Panc1 (cell line): Measurements from ENCODE around the gene ADARB2. TPM values are rescaled to one million over a fixed set of nuclear protein-coding genes. Genes with fewer than 3 reads are reported as not detected.

ENCODE experiments used
- ATAC-seq: fragments of 200-7000 bp; cut with Tn5 transposase; 2 replicates; pipeline ENCODE4 v1.9.1; 2020; ENCODE audit warnings: mild to moderate bottlenecking, moderate library complexity
- BruUV-seq: library from RNA; stranded (reverse); fragments of 400-500 nt; replicated peaks from 2 replicates; lab custom pipeline; 2021; lab: Mats Ljungman, UMichigan
- CTCF ChIA-PET: fragments of 300-600 bp; sonication (Branson Sonifier 250); formaldehyde crosslinking; loops from one replicate; lab custom pipeline; 2022; ENCODE audit warnings: antibody characterized with exemption; lab: Charles Lee
- POLR2A ChIA-PET: fragments of 300-600 bp; sonication (Branson Sonifier 250); formaldehyde crosslinking; loops from one replicate; lab custom pipeline; 2022; ENCODE audit warnings: antibody characterized with exemption; lab: Charles Lee
- DNase-seq: peaks from one replicate; pipeline ENCODE4 v3.0.0-alpha.2; 2010; ENCODE audit warnings: low read depth, low spot score
- H3K27ac ChIP-seq: 2 replicates; pipeline ENCODE4 v1.5.1; 2011; ENCODE audit warnings: mild to moderate bottlenecking, low read length, inconsistent platforms
- H3K27me3 ChIP-seq: fragments of 200-500 bp; sonication (Bioruptor generic); 2 replicates; pipeline ENCODE4 v1.6.0; 2014; ENCODE audit warnings: low read length, inconsistent platforms; ENCODE audit not compliant: control insufficient read depth, insufficient read depth
- H3K36me3 ChIP-seq: fragments of 200-500 bp; sonication (Bioruptor generic); 2 replicates; pipeline ENCODE4 v1.5.1; 2014; ENCODE audit warnings: inconsistent platforms, mild to moderate bottlenecking, low read length, moderate library complexity; ENCODE audit not compliant: control insufficient read depth, insufficient read depth
- H3K4me1 ChIP-seq: 2 replicates; pipeline ENCODE4 v1.5.1; 2011; ENCODE audit warnings: inconsistent platforms, mild to moderate bottlenecking, low read length, moderate library complexity; ENCODE audit not compliant: control insufficient read depth, insufficient read depth
- H3K4me3 ChIP-seq, 2 experiments: 2 replicates each; pipeline ENCODE4 v1.5.1; 2011 to 2012; ENCODE audit warnings: low read depth in 2 of 2, low read length in 2 of 2, mild to moderate bottlenecking in 2 of 2, inconsistent platforms in 1 of 2, moderate library complexity in 1 of 2
- H3K9me3 ChIP-seq: fragments of 200-500 bp; sonication (Bioruptor generic); 2 replicates; pipeline ENCODE4 v1.5.1; 2014; ENCODE audit warnings: low read depth, mild to moderate bottlenecking, inconsistent platforms, low read length, moderate library complexity; ENCODE audit not compliant: control insufficient read depth, insufficient read depth
- POLR2AphosphoS5 ChIP-seq: IDR thresholded peaks from 2 replicates; pipeline ENCODE4 v1.6.1; 2012; ENCODE audit warnings: mild to moderate bottlenecking, low read depth, low read length, moderate library complexity
- SIN3A ChIP-seq: IDR thresholded peaks from 2 replicates; pipeline ENCODE4 v1.6.1; 2012; ENCODE audit warnings: low read depth, mild to moderate bottlenecking, low read length, moderate library complexity, borderline replicate concordance; ENCODE audit not compliant: insufficient read depth
- TCF7L2 ChIP-seq: IDR thresholded peaks from 2 replicates; pipeline ENCODE4 v1.6.1; 2011; ENCODE audit warnings: mild to moderate bottlenecking, low read depth, low read length, inconsistent platforms
- in situ Hi-C: cut with HindIII; loops from 2 replicates; pipeline ENCODE4 v1.10.0; 2016; ENCODE audit warnings: low sequenced_read_pairs, low pct_unique_long_range_greater_than_20kb
- intact Hi-C: fragments of 100-400 bp; cut with micrococcal nuclease; formaldehyde crosslinking; loops from one replicate; pipeline ENCODE4 v1.10.0; 2022; ENCODE audit not compliant: unreplicated experiment
- total RNA-seq: library from RNA; stranded (reverse); gene quantifications from one replicate; pipeline ENCODE4 v1.2.1, GENCODE V29; 2021; ENCODE audit not compliant: unreplicated experiment
- TF ChIP-seq, protein P1 (sequence below), 2 experiments: IDR thresholded peaks; 2 replicates each; pipeline ENCODE4 v1.6.1; 2011 to 2012; ENCODE audit warnings: low read depth in 2 of 2, control low read depth in 1 of 2, low read length in 1 of 2, mild to moderate bottlenecking in 1 of 2, moderate library complexity in 1 of 2; ENCODE audit not compliant: insufficient read depth in 1 of 2
- TF ChIP-seq, protein P2 (sequence below): fragments of 450-650 bp; IDR thresholded peaks from 2 replicates; pipeline ENCODE4 v1.5.1; 2017; ENCODE audit warnings: mild to moderate bottlenecking

Gene ADARB2
- total RNA-seq, 1 experiment from 2014 or later: 0.31 TPM

DNA sequence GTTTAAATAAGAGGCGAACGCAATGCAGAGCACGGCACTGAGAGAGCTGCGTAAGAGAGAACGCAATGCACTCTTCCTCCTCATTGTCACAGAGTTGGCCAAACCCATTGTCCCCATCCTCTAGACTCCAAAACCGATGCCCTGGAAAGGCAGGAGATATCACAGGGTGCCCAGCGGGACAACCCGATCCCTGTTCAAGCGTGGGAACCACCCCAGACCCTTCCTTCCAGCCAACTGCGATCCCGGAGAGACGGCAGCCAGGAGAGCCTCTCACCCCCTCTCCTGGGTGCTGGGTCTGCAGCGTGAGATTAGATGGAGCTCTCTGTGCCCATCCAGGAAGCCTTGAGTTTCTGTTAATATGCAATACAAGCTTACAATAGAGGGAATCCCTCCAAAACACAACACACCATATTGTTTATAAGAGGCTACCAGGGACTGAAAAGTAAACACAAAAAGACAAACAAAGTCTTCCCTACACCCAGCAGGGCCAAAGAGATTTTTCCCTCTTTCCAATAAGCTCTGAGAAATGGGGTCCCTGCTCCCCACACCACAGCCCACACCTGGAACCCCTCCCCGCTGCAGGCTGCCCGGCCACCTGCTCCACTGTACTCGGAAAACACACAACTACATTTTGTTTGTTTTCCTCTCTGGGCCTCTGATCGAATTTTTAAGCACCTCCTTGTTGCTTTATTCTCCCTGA lies 187.6 kb downstream of the ADARB2 start:
- POLR2A ChIA-PET: no interaction called here
- CTCF ChIA-PET: no interaction called here
- no peak for DNase-seq
- intact Hi-C loops (no loop called here), in situ Hi-C loops (no loop called here)
- H3K4me3 ChIP-seq: no peak overlapping the region
- H3K27ac ChIP-seq: no peak overlapping the region
- no peaks in the 10 kb centered on the region; the same call in 1 of the 2 replicates for H3K27me3 ChIP-seq
- H3K36me3 ChIP-seq: no peaks in the 10 kb centered on the region
- no TSS peak for BruUV-seq
- ATAC-seq: no peak
- TF ChIP-seq POLR2AphosphoS5: no peak
- no peak for TF ChIP-seq SIN3A
- TF ChIP-seq, protein P1, sequence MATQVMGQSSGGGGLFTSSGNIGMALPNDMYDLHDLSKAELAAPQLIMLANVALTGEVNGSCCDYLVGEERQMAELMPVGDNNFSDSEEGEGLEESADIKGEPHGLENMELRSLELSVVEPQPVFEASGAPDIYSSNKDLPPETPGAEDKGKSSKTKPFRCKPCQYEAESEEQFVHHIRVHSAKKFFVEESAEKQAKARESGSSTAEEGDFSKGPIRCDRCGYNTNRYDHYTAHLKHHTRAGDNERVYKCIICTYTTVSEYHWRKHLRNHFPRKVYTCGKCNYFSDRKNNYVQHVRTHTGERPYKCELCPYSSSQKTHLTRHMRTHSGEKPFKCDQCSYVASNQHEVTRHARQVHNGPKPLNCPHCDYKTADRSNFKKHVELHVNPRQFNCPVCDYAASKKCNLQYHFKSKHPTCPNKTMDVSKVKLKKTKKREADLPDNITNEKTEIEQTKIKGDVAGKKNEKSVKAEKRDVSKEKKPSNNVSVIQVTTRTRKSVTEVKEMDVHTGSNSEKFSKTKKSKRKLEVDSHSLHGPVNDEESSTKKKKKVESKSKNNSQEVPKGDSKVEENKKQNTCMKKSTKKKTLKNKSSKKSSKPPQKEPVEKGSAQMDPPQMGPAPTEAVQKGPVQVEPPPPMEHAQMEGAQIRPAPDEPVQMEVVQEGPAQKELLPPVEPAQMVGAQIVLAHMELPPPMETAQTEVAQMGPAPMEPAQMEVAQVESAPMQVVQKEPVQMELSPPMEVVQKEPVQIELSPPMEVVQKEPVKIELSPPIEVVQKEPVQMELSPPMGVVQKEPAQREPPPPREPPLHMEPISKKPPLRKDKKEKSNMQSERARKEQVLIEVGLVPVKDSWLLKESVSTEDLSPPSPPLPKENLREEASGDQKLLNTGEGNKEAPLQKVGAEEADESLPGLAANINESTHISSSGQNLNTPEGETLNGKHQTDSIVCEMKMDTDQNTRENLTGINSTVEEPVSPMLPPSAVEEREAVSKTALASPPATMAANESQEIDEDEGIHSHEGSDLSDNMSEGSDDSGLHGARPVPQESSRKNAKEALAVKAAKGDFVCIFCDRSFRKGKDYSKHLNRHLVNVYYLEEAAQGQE (IDR thresholded peaks at IDR 0.05; ENCODE audit: insufficient read depth in 1 of 2, low read depth in 2 of 2, low read length in 1 of 2): no peak
- TF ChIP-seq, protein P2, sequence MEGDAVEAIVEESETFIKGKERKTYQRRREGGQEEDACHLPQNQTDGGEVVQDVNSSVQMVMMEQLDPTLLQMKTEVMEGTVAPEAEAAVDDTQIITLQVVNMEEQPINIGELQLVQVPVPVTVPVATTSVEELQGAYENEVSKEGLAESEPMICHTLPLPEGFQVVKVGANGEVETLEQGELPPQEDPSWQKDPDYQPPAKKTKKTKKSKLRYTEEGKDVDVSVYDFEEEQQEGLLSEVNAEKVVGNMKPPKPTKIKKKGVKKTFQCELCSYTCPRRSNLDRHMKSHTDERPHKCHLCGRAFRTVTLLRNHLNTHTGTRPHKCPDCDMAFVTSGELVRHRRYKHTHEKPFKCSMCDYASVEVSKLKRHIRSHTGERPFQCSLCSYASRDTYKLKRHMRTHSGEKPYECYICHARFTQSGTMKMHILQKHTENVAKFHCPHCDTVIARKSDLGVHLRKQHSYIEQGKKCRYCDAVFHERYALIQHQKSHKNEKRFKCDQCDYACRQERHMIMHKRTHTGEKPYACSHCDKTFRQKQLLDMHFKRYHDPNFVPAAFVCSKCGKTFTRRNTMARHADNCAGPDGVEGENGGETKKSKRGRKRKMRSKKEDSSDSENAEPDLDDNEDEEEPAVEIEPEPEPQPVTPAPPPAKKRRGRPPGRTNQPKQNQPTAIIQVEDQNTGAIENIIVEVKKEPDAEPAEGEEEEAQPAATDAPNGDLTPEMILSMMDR: no peak
- no peak for TF ChIP-seq TCF7L2
- H3K4me1 ChIP-seq: no peaks in the 10 kb centered on the region
- no peaks in the 10 kb centered on the region for H3K9me3 ChIP-seq

DNA sequence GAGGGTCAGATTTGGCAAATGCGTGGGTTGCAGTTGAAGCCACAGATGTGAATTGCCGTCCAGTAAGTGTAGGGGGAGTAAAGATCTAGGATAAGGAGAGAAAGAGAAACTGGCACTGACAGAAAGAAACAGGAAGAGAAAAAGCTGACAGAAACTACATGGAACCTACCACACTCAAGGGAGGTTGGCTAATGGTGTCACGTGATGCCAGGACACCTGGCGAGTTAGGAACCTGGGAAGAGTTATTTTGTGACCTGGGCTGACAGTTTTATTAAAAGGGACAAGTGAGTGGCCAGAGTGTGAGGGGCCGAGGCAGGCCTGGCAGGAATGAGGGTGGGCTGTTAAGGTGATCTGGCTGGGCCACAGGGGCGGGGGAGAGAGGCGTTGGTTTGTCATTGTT lies 188.7 kb downstream of the ADARB2 start:
- ChIA-PET CTCF (no interaction called here), POLR2A (no interaction called here)
- intact Hi-C loops (no loop called here), in situ Hi-C loops (no loop called here)
- BruUV-seq: no TSS peak
- DNase-seq (no peak), ATAC-seq (no peak)
- Histone ChIP-seq H3K4me3 (no peak overlapping the region), H3K27me3 (no peaks in the 10 kb centered on the region; the same call in 1 of the 2 replicates), H3K9me3 (no peaks in the 10 kb centered on the region), H3K36me3 (no peaks in the 10 kb centered on the region), H3K4me1 (no peaks in the 10 kb centered on the region), H3K27ac (no peak overlapping the region)
- TF ChIP-seq TCF7L2 (no peak), SIN3A (no peak), POLR2AphosphoS5 (no peak)
- TF ChIP-seq, protein P2: no peak
- TF ChIP-seq, protein P1 (IDR thresholded peaks at IDR 0.05; ENCODE audit: insufficient read depth in 1 of 2, low read depth in 2 of 2, low read length in 1 of 2): no peak
